ENCODE data around the gene SAMD4A.

GRCh38 chr14:54816450-54816849, 249.5 kb downstream of the SAMD4A start:
- TF ChIP-seq, protein P1, sequence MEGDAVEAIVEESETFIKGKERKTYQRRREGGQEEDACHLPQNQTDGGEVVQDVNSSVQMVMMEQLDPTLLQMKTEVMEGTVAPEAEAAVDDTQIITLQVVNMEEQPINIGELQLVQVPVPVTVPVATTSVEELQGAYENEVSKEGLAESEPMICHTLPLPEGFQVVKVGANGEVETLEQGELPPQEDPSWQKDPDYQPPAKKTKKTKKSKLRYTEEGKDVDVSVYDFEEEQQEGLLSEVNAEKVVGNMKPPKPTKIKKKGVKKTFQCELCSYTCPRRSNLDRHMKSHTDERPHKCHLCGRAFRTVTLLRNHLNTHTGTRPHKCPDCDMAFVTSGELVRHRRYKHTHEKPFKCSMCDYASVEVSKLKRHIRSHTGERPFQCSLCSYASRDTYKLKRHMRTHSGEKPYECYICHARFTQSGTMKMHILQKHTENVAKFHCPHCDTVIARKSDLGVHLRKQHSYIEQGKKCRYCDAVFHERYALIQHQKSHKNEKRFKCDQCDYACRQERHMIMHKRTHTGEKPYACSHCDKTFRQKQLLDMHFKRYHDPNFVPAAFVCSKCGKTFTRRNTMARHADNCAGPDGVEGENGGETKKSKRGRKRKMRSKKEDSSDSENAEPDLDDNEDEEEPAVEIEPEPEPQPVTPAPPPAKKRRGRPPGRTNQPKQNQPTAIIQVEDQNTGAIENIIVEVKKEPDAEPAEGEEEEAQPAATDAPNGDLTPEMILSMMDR (IDR thresholded peaks at IDR 0.05): no peak
- no peak for TF ChIP-seq POLR2A (IDR thresholded peaks at IDR 0.05)
